GM19467 (cell line): ENCODE data around the gene LRRC42.

ENCODE experiments used
- ATAC-seq: cut with Tn5 transposase; IDR thresholded peaks from one replicate; pipeline ENCODE4 v1.9.1; 2021; ENCODE audit warnings: mild to moderate bottlenecking, moderate library complexity; ENCODE audit not compliant: unreplicated experiment

Gene LRRC42

GRCh38 chr1:53946252-53947171, at the start of gene LRRC42:
Gene LRRC42 (plus strand): TSS chr1:53946350. CDS start chr1:53952000, 5,650 bp downstream.
- peak; percentile 48 for ATAC-seq

GRCh38 chr1:53896635-53897229, 49.4 kb upstream of the LRRC42 start:
- no peak for ATAC-seq

- ATAC-seq = no peak
Observed at GRCh38 chr1:53899206-53899628, 46.9 kb upstream of the LRRC42 start.

GRCh38 chr1:53899708-53900107, 46.4 kb upstream of the LRRC42 start:
- ATAC-seq = no peak

- no peak for ATAC-seq
Observed at GRCh38 chr1:53902235-53903138, 43.7 kb upstream of the LRRC42 start.

- ATAC-seq = no peak
Observed at GRCh38 chr1:53905509-53905908, 40.6 kb upstream of the LRRC42 start.

- no peak for ATAC-seq
Observed at GRCh38 chr1:53906121-53906520, 40.0 kb upstream of the LRRC42 start.

- ATAC-seq = no peak
Observed at GRCh38 chr1:53909946-53910345, 36.2 kb upstream of the LRRC42 start.

GRCh38 chr1:53911442-53911841, 34.7 kb upstream of the LRRC42 start:
- ATAC-seq = no peak

- ATAC-seq = no peak
Observed at GRCh38 chr1:53913352-53914033, 32.7 kb upstream of the LRRC42 start.

GRCh38 chr1:53918343-53918742, 27.8 kb upstream of the LRRC42 start:
- ATAC-seq = no peak

- no peak for ATAC-seq
Observed at GRCh38 chr1:53919675-53920066, 26.5 kb upstream of the LRRC42 start.

- ATAC-seq = no peak
Observed at GRCh38 chr1:53927376-53927881, 18.7 kb upstream of the LRRC42 start.

GRCh38 chr1:53929246-53929960, 16.7 kb upstream of the LRRC42 start:
- ATAC-seq = no peak

GRCh38 chr1:53930932-53931331, 15.2 kb upstream of the LRRC42 start:
- ATAC-seq = no peak

- ATAC-seq = no peak
Observed at GRCh38 chr1:53931523-53931922, 14.6 kb upstream of the LRRC42 start.

- no peak for ATAC-seq
Observed at GRCh38 chr1:53934170-53934765, 11.9 kb upstream of the LRRC42 start.

- ATAC-seq = no peak
Observed at GRCh38 chr1:53936430-53936829, 9.7 kb upstream of the LRRC42 start.

- no peak for ATAC-seq
Observed at GRCh38 chr1:53938136-53938830, 7.9 kb upstream of the LRRC42 start.
